Mesenchymal stem cell (in vitro differentiated cells and primary cell): ENCODE data around the gene PYCR2.
A peak's percentile ranks its signal among the peaks of the same experiment; 100 is the strongest.

ENCODE experiments used
- DNase-seq: peaks from one replicate; pipeline ENCODE4 v3.0.0-alpha.2; 2013
- H2AFZ ChIP-seq: one replicate; pipeline ENCODE4 v1.6.1; 2013; ENCODE audit warnings: low read depth, mild to moderate bottlenecking, control low read depth, inconsistent platforms, low read length, moderate library complexity
- H2AK5ac ChIP-seq: 2 replicates; pipeline ENCODE4 v1.6.1; 2013; ENCODE audit warnings: low read length, moderate library complexity, mild to moderate bottlenecking, inconsistent platforms; ENCODE audit not compliant: severe bottlenecking
- H2BK120ac ChIP-seq: one replicate; pipeline ENCODE4 v1.6.1; 2013; ENCODE audit warnings: low read depth, mild to moderate bottlenecking, inconsistent platforms, low read length, moderate library complexity
- H2BK12ac ChIP-seq, 2 experiments: one replicate each; pipeline ENCODE4 v1.6.1; 2013; ENCODE audit warnings: inconsistent platforms in 2 of 2, low read length in 2 of 2, mild to moderate bottlenecking in 2 of 2, moderate library complexity in 2 of 2, control low read depth in 1 of 2
- H2BK15ac ChIP-seq: one replicate; pipeline ENCODE4 v1.6.1; 2013; ENCODE audit warnings: mild to moderate bottlenecking, low read depth, inconsistent platforms; ENCODE audit not compliant: poor library complexity, severe bottlenecking
- H2BK5ac ChIP-seq: 2 replicates; pipeline ENCODE4 v1.6.1; 2013; ENCODE audit warnings: low read depth, mild to moderate bottlenecking, low read length, control low read depth, inconsistent platforms; ENCODE audit not compliant: poor library complexity, severe bottlenecking
- H3K14ac ChIP-seq, 2 experiments: one replicate each; pipeline ENCODE4 v1.6.1; 2013; ENCODE audit warnings: inconsistent platforms in 2 of 2, low read length in 2 of 2, control low read depth in 1 of 2, mild to moderate bottlenecking in 1 of 2, moderate library complexity in 1 of 2
- H3K18ac ChIP-seq, 2 experiments: one replicate each; pipeline ENCODE4 v1.6.1; 2013; ENCODE audit warnings: inconsistent platforms in 2 of 2, low read length in 2 of 2, control low read depth in 1 of 2, low read depth in 1 of 2, mild to moderate bottlenecking in 1 of 2
- H3K23ac ChIP-seq, 2 experiments: one replicate each; pipeline ENCODE4 v1.6.1; 2013; ENCODE audit warnings: inconsistent platforms in 2 of 2, low read length in 2 of 2, mild to moderate bottlenecking in 2 of 2, moderate library complexity in 2 of 2, control low read depth in 1 of 2
- H3K27ac ChIP-seq: 2 replicates; pipeline ENCODE4 v1.5.1; 2013; ENCODE audit warnings: mild to moderate bottlenecking, moderate library complexity, low read length, control low read depth, inconsistent platforms; ENCODE audit not compliant: poor library complexity, severe bottlenecking
- H3K27me3 ChIP-seq, 2 experiments: 2 replicates each; pipeline versions ENCODE4 v1.6.1 to v1.7.0; 2013; ENCODE audit warnings: low read length in 2 of 2, mild to moderate bottlenecking in 2 of 2, moderate library complexity in 2 of 2, control low read depth in 1 of 2, inconsistent platforms in 1 of 2; ENCODE audit not compliant: control insufficient read depth in 1 of 2, insufficient read depth in 1 of 2
- H3K36me3 ChIP-seq, 2 experiments: 2 replicates each; pipeline versions ENCODE4 v1.6.1 to v1.7.0; 2013; ENCODE audit warnings: low read length in 2 of 2, control low read depth in 1 of 2, inconsistent platforms in 1 of 2, low read depth in 1 of 2, mild to moderate bottlenecking in 1 of 2; ENCODE audit not compliant: insufficient read depth in 2 of 2, control insufficient read depth in 1 of 2
- H3K4ac ChIP-seq, 2 experiments: one replicate each; pipeline ENCODE4 v1.6.1; 2013; ENCODE audit warnings: inconsistent platforms in 2 of 2, low read length in 2 of 2, mild to moderate bottlenecking in 2 of 2, moderate library complexity in 2 of 2, control low read depth in 1 of 2, low read depth in 1 of 2
- H3K4me1 ChIP-seq: 2 replicates; pipeline ENCODE4 v1.6.1; 2013; ENCODE audit warnings: low read depth, low read length, control low read depth; ENCODE audit not compliant: control insufficient read depth, insufficient read depth
- H3K4me2 ChIP-seq: 2 replicates; pipeline ENCODE4 v1.6.1; 2013; ENCODE audit warnings: low read length, mild to moderate bottlenecking, inconsistent platforms; ENCODE audit not compliant: poor library complexity, severe bottlenecking
- H3K4me3 ChIP-seq, 2 experiments: 2 replicates each; pipeline versions ENCODE4 v1.5.1 to v1.7.0; 2013; ENCODE audit warnings: low read length in 2 of 2, mild to moderate bottlenecking in 2 of 2, control low read depth in 1 of 2, low read depth in 1 of 2; ENCODE audit not compliant: insufficient read depth in 1 of 2
- H3K79me1 ChIP-seq: replicated peaks from 2 replicates; pipeline ENCODE4 v1.6.1; 2013; ENCODE audit warnings: mild to moderate bottlenecking, control low read depth, low read length, inconsistent platforms; ENCODE audit not compliant: poor library complexity, severe bottlenecking
- H3K9ac ChIP-seq: 2 replicates; pipeline ENCODE4 v1.7.0; 2013; ENCODE audit warnings: mild to moderate bottlenecking, low read length, moderate library complexity
- H3K9me3 ChIP-seq: 2 replicates; pipeline ENCODE4 v1.7.0; 2013; ENCODE audit warnings: mild to moderate bottlenecking, low read length; ENCODE audit not compliant: control insufficient read depth
- H4K8ac ChIP-seq: one replicate; pipeline ENCODE4 v1.6.1; 2013; ENCODE audit warnings: inconsistent platforms, mild to moderate bottlenecking, low read length, moderate library complexity
- H4K91ac ChIP-seq: one replicate; pipeline ENCODE4 v1.6.1; 2013; ENCODE audit warnings: mild to moderate bottlenecking, low read length, inconsistent platforms
- WGBS: methylation state at CpG from one replicate; pipeline ENCODE4 v1.1.7; 2013; ENCODE audit warnings: mixed read lengths; 5-methylcytosine and 5-hydroxymethylcytosine counted together

Gene PYCR2

DNA sequence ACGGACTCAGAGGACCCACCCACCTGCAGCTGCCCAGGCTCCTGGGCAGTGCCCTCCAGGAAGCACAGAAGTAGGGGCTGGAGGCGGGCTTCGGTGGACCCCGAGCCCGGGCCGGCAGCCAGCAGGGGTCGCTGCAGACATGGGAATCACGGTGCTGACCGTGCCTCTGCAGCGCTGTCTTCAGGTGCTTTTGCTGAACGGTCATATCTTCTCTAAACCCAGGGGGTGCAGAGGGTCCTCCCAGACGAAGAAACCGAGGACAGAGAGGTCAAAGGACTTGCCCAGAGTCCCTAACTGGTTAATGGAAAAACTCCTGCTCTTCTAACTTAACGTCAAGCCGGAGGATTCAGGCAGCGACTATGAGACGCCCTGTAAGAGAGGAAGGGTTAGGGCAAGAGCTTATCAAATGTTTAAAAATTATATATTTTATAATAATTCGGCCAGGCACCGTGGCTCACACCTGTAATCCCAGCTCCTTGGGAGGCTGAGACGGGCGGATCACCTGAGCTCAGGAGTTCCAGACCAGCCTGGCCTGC lies 38.5 kb upstream of the PYCR2 start:
- no peak overlapping the region for H3K27ac ChIP-seq
- peak overlapping the region; percentile 24 for H4K8ac ChIP-seq
- H3K4me3 ChIP-seq = no peak overlapping the region
- H3K4ac ChIP-seq = no peak overlapping the region
- WGBS = 21% methylated on average over 17 of the region's 21 CpGs
- H3K23ac ChIP-seq = no peak overlapping the region
- no peak overlapping the region for H3K14ac ChIP-seq
- H3K36me3 ChIP-seq = no peaks in the 10 kb centered on the region
- no peak overlapping the region for H2AK5ac ChIP-seq
- no peak overlapping the region for H2BK5ac ChIP-seq
- DNase-seq = no peak
- H4K91ac ChIP-seq = no peak overlapping the region
- no peak overlapping the region for H3K9ac ChIP-seq
- peaks cover 2% of the 10 kb centered on the region for H3K4me1 ChIP-seq
- no peak overlapping the region for H2BK12ac ChIP-seq
- no peak overlapping the region for H2AFZ ChIP-seq
- H2BK15ac ChIP-seq = no peak overlapping the region
- no peak overlapping the region for H3K18ac ChIP-seq
- peaks cover 0 to 15% of the 10 kb centered on the region in 2 experiments for H3K27me3 ChIP-seq
- H3K9me3 ChIP-seq = no peaks in the 10 kb centered on the region
- no peaks in the 10 kb centered on the region for H3K79me1 ChIP-seq
- no peak overlapping the region for H2BK120ac ChIP-seq
- H3K4me2 ChIP-seq = no peak overlapping the region

- Histone ChIP-seq H3K4me2 (no peak overlapping the region), H3K14ac (no peak overlapping the region), H2BK120ac (no peak overlapping the region), H3K18ac (no peak overlapping the region), H3K4me3 (no peak overlapping the region), H3K9me3 (no peaks in the 10 kb centered on the region), H4K8ac (peak overlapping the region; percentile 24), H3K9ac (no peak overlapping the region), H3K27ac (no peak overlapping the region), H2AK5ac (no peak overlapping the region), H3K27me3 (peaks cover 0 to 15% of the 10 kb centered on the region in 2 experiments), H3K79me1 (no peaks in the 10 kb centered on the region), H3K36me3 (no peaks in the 10 kb centered on the region), H3K4ac (no peak overlapping the region), H2BK5ac (no peak overlapping the region), H2BK12ac (no peak overlapping the region), H4K91ac (no peak overlapping the region), H3K23ac (no peak overlapping the region), H2AFZ (no peak overlapping the region), H3K4me1 (peaks cover 2% of the 10 kb centered on the region), H2BK15ac (no peak overlapping the region)
- no peak for DNase-seq
- WGBS = 87% methylated on average over 19 of the region's 20 CpGs
Observed at GRCh38 chr1:225961659-225962439, 37.8 kb upstream of the PYCR2 start.

- H3K27me3 ChIP-seq = peaks cover 9 to 32% of the 10 kb centered on the region in 2 experiments
- no peak overlapping the region for H3K27ac ChIP-seq
- H2BK5ac ChIP-seq = no peak overlapping the region
- no peak overlapping the region for H2AFZ ChIP-seq
- no peak overlapping the region for H2AK5ac ChIP-seq
- no peak overlapping the region for H3K9ac ChIP-seq
- H3K36me3 ChIP-seq = no peaks in the 10 kb centered on the region
- no peak overlapping the region for H4K8ac ChIP-seq
- H3K18ac ChIP-seq = no peak overlapping the region
- H3K4me3 ChIP-seq = no peak overlapping the region
- no peak overlapping the region for H2BK120ac ChIP-seq
- no peak overlapping the region for H3K4me2 ChIP-seq
- no peak overlapping the region for H4K91ac ChIP-seq
- WGBS = 77% methylated on average over 3 of the region's 3 CpGs
- no peaks in the 10 kb centered on the region for H3K79me1 ChIP-seq
- H3K14ac ChIP-seq = no peak overlapping the region
- H3K9me3 ChIP-seq = no peaks in the 10 kb centered on the region
- no peak overlapping the region for H2BK12ac ChIP-seq
- H3K4me1 ChIP-seq = peaks cover 2% of the 10 kb centered on the region
- H3K23ac ChIP-seq = no peak overlapping the region
- H2BK15ac ChIP-seq = no peak overlapping the region
- H3K4ac ChIP-seq = no peak overlapping the region
- DNase-seq = no peak
Observed at GRCh38 chr1:225958041-225958440, 34.0 kb upstream of the PYCR2 start.

DNA sequence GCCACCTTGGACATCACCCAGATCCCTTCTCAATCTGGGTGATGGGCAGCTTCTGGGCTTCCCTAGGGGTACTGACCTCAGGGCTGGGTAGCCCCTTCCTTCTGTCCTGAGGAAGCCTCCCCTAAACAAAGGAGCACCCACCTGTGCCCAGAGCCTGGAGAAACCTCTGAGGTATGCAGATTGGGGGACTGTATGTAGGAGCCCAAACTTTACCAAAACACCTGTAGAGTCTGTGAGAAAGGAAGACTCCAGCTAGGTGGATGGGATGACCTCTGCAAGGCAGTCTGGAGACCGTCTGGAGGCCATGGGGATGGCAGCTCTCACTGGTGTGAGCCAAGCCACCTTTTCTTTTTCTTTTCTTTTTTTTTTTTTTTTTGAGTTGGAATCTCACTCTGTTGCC lies 30.7 kb upstream of the PYCR2 start:
- Histone ChIP-seq H3K4ac (no peak overlapping the region), H3K79me1 (no peaks in the 10 kb centered on the region), H4K91ac (no peak overlapping the region), H3K18ac (no peak overlapping the region), H2BK5ac (no peak overlapping the region), H4K8ac (no peak overlapping the region), H3K27ac (no peak overlapping the region), H3K23ac (no peak overlapping the region), H3K27me3 (peaks cover 20 to 46% of the 10 kb centered on the region in 2 experiments), H3K14ac (no peak overlapping the region), H2BK12ac (no peak overlapping the region), H3K4me2 (no peak overlapping the region), H3K9ac (no peak overlapping the region), H3K4me3 (no peak overlapping the region), H2AFZ (no peak overlapping the region), H2BK120ac (no peak overlapping the region), H3K36me3 (no peaks in the 10 kb centered on the region), H3K4me1 (peaks cover 2% of the 10 kb centered on the region), H2AK5ac (no peak overlapping the region), H2BK15ac (no peak overlapping the region), H3K9me3 (no peaks in the 10 kb centered on the region)
- DNase-seq = no peak
- WGBS = 100% methylated on average over 1 of the region's 1 CpG
